ENCODE data around the gene HS3ST3A1. TPM values are rescaled to one million over a fixed set of nuclear protein-coding genes. Genes with fewer than 3 reads are reported as not detected.

HS3ST3A1 gene
- total and polyA plus RNA-seq, 2 of the 4 experiments (the other 2 are of a cell fraction) = 8.8 to 9.0 TPM

DNA sequence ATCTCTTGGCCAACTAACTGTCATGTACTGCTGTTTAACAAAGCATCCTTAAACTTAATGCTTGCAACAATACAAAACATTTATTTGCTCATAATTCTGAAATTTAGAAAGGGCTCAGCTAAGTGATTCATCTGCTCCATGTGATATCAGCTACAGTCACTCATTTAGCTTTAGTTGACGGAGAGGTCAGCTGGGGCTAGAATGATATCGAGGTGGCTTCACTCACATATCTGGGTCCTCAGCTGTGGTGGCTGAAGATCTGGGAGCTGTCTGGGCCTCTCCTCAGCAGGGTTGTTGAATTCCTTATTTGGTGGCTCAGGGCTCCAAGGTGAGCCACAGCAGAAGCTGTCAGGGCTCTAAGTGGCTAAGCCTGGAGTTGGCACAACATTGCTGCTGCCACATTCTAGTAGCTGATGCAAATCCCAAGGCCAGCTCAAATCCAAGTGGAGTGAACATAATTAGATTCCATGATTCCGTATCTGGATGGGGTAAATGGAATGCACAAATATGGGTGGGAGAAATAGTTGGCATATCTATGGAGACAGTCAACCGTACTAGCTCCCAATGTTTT lies 62.8 kb downstream of the HS3ST3A1 start:
- peaks cover 7% of the 10 kb centered on the region; the same call in 1 of the 2 replicates for H3K9me1 ChIP-seq (ENCODE audit: insufficient read depth, low read length)

More for the DNA sequence above, 62.8 kb downstream of the HS3ST3A1 start:
- no peak overlapping the region for H3K14ac ChIP-seq (replicated peaks; ENCODE audit: low read depth, low read length)
- in situ Hi-C loops (cut with MboI; ENCODE audit: low sequenced_read_pairs) = no loop called here
- WGBS, 2 experiments (ENCODE audit: extremely low coverage in 2 of 2, insufficient read length in 1 of 2) = 80% methylated on average over 1 of the region's 4 CpGs; no CpG with 5 or more reads in 1 of the 2 experiments
- H3K9ac ChIP-seq (ENCODE audit: low read depth, low read length) = no peak overlapping the region
- no peak overlapping the region for H4K91ac ChIP-seq (ENCODE audit: insufficient read depth, low read depth, low read length)
- TF ChIP-seq MXI1 (IDR thresholded peaks at IDR 0.05; ENCODE audit: borderline replicate concordance, low read depth, low read length) = no peak
- no peak for TF ChIP-seq NFE2L2 (IDR thresholded peaks at IDR 0.05; ENCODE audit: low read depth, low read length)
- TF ChIP-seq CHD1 (IDR thresholded peaks at IDR 0.05; ENCODE audit: low read depth, low read length) = no peak
- TF ChIP-seq MAZ (IDR thresholded peaks at IDR 0.05; ENCODE audit: borderline replicate concordance, low read depth, low read length) = no peak
- TF ChIP-seq BHLHE40 (IDR thresholded peaks at IDR 0.05; ENCODE audit: low read depth, low read length) = no peak
- TF ChIP-seq, protein P1, sequence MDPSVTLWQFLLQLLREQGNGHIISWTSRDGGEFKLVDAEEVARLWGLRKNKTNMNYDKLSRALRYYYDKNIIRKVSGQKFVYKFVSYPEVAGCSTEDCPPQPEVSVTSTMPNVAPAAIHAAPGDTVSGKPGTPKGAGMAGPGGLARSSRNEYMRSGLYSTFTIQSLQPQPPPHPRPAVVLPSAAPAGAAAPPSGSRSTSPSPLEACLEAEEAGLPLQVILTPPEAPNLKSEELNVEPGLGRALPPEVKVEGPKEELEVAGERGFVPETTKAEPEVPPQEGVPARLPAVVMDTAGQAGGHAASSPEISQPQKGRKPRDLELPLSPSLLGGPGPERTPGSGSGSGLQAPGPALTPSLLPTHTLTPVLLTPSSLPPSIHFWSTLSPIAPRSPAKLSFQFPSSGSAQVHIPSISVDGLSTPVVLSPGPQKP (IDR thresholded peaks at IDR 0.05; ENCODE audit: borderline replicate concordance, low read depth, low read length) = no peak
- TF ChIP-seq CEBPB (IDR thresholded peaks at IDR 0.05; ENCODE audit: low read depth, low read length) = no peak
- H3K23ac ChIP-seq (ENCODE audit: low read depth, low read length) = no peak overlapping the region
- H3K4ac ChIP-seq (ENCODE audit: low read depth, low read length) = 0 out of 2 replicates have a peak overlapping the region, but pooled peaks have one; percentile 6
- H3K79me1 ChIP-seq (ENCODE audit: low read depth in 1 of 2, low read length in 2 of 2) = peaks cover 40 to 63% of the 10 kb centered on the region in 2 experiments
- ATAC-seq (ENCODE audit: low read depth) (no peak), DNase-seq (no peak)
- no peaks in the 10 kb centered on the region for H4K20me1 ChIP-seq (ENCODE audit: insufficient read depth, low read length)
- peak overlapping the region; percentile 25; the same call in 1 of the 2 replicates for H2AK5ac ChIP-seq (ENCODE audit: low read depth, low read length)
- H4K8ac ChIP-seq (ENCODE audit: low read depth in 2 of 2, low read length in 2 of 2) = no peak overlapping the region
- peaks cover 4% of the 10 kb centered on the region for H3K36me3 ChIP-seq (ENCODE audit: control insufficient read depth, insufficient read depth, low read length)
- no peak overlapping the region for H3K4me3 ChIP-seq (ENCODE audit: insufficient read depth, low read depth, low read length)
- peaks cover 4% of the 10 kb centered on the region for H3K9me3 ChIP-seq (ENCODE audit: control insufficient read depth, insufficient read depth, low read length)
- peak overlapping the region; percentile 29; the same call in 1 of the 2 replicates for H4K5ac ChIP-seq (ENCODE audit: low read depth, low read length)
- H3K56ac ChIP-seq (ENCODE audit: extremely low read depth, insufficient read depth, low read length) = no peak overlapping the region
- H3K27me3 ChIP-seq (ENCODE audit: control insufficient read depth, insufficient read depth, low read length) = no peaks in the 10 kb centered on the region
- no peak overlapping the region; the same call in 2 of the 3 replicates for H2BK15ac ChIP-seq (ENCODE audit: low read depth, low read length)
- H3K18ac ChIP-seq (ENCODE audit: low read depth, low read length) = peak overlapping the region; percentile 36; the same call in 1 of the 2 replicates
- BruUV-seq (replicated peaks) = no TSS peak
- 0 out of 2 replicates have a peak overlapping the region, but pooled peaks have one; percentile 2 for H2BK120ac ChIP-seq (ENCODE audit: low read depth, low read length)
- no peak overlapping the region for H2AK9ac ChIP-seq (replicated peaks; ENCODE audit: low read depth, low read length, poor library complexity)
- ChIA-PET CTCF (no interaction called here), POLR2A (ENCODE audit: unreplicated experiment) (no interaction called here)
- no peak overlapping the region for H3K27ac ChIP-seq (ENCODE audit: insufficient read depth, low read length)
- H3K4me2 ChIP-seq (ENCODE audit: low read depth, low read length) = no peak overlapping the region
- peak overlapping the region; percentile 38; the same call in 1 of the 2 replicates for H2BK20ac ChIP-seq (ENCODE audit: low read depth, low read length)
- H2BK5ac ChIP-seq (ENCODE audit: low read depth, low read length, poor library complexity, severe bottlenecking) = no peak overlapping the region
- no peak overlapping the region for H2AFZ ChIP-seq (replicated peaks; ENCODE audit: low read length, poor library complexity)
- H3K4me1 ChIP-seq (ENCODE audit: control insufficient read depth, insufficient read depth, low read length) = peaks cover 15% of the 10 kb centered on the region
- intact Hi-C loops (cut with micrococcal nuclease) = no loop called here
- dilution Hi-C loops (cut with HindIII; ENCODE audit: low sequenced_read_pairs, unreplicated experiment) = no loop called here
